ENCODE measurements around the gene NGF. TPM values are rescaled to one million over a fixed set of nuclear protein-coding genes. Genes with fewer than 3 reads are reported as not detected.

NGF gene
- total and polyA plus RNA-seq, 2 of the 8 experiments (the other 6 are each of a cell fraction or from before 2014, with no cell fraction given), result 1.6 TPM; not detected in 1

DNA sequence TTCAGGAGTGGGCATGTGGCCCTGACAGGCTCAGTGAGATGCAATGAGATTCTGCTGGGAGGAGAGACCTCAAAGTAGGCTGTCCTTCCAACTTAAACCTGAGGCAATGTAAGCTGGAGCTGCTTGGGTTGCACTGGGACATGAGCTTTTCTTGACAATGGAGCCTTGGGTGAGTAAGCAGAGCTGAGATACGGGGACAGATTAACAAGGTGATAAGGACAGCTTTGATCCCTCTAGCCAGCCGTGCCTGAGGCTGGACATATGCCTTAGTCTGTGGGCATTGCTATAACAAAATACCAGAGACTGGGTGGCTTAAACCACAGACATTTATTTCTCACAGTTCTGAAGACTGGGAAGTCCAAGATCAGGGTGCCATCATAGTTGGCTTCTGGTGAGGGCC is 18.3 kb upstream of the NGF start:
- Histone ChIP-seq H4K8ac (ENCODE audit: extremely low read depth, insufficient read depth, low read length) (no peak overlapping the region; the same call in 1 of the 2 replicates), H3K23ac (ENCODE audit: insufficient read length) (no peak overlapping the region), H3K36me3 (ENCODE audit: control insufficient read depth in 2 of 4, insufficient read depth in 4 of 4, low read length in 3 of 4) (no peaks in the 10 kb centered on the region), H3K18ac (ENCODE audit: extremely low read depth, low read length) (no peak overlapping the region), H2BK15ac (ENCODE audit: low read length) (no peak overlapping the region), H3K79me1 (ENCODE audit: low read depth, low read length) (no peaks in the 10 kb centered on the region), H3K27me3 (replicated peaks in 1 of 4; ENCODE audit: control insufficient read depth in 3 of 4, extremely low read depth in 1 of 4, insufficient read depth in 3 of 4, low read length in 3 of 4) (no peaks in the 10 kb centered on the region), H3K56ac (replicated peaks; ENCODE audit: insufficient read length, low read depth, low read length) (no peak overlapping the region), H4K91ac (replicated peaks; ENCODE audit: insufficient read length, low read length) (no peak overlapping the region), H2AFZ (ENCODE audit: low read length) (no peak overlapping the region), H2BK120ac (replicated peaks; ENCODE audit: low read depth, low read length) (no peak overlapping the region), H3K23me2 (ENCODE audit: low read depth, low read length) (no peaks in the 10 kb centered on the region), H4K20me1 (replicated peaks in 1 of 2; ENCODE audit: control insufficient read depth in 1 of 2, insufficient read depth in 2 of 2, low read length in 2 of 2) (no peaks in the 10 kb centered on the region), H2BK5ac (ENCODE audit: low read depth, low read length) (no peak overlapping the region), H3K4ac (replicated peaks; ENCODE audit: insufficient read length, low read depth, low read length) (no peak overlapping the region), H3K9me3 (ENCODE audit: insufficient read depth in 2 of 2, low read depth in 1 of 2, low read length in 1 of 2) (peaks cover 4 to 16% of the 10 kb centered on the region in 2 experiments; a peak in 2 of 4 replicates), H3K79me2 (ENCODE audit: control insufficient read depth in 1 of 2, insufficient read depth in 2 of 2, low read length in 2 of 2) (no peaks in the 10 kb centered on the region), H3K27ac (ENCODE audit: low read depth, low read length) (no peak overlapping the region), H2BK20ac (ENCODE audit: low read length) (no peak overlapping the region), H3K9ac (replicated peaks in 1 of 4; ENCODE audit: extremely low read depth in 1 of 4, low read depth in 3 of 4, low read length in 3 of 4) (no peak overlapping the region), H2AK5ac (ENCODE audit: low read depth, low read length) (no peak overlapping the region), H4K5ac (ENCODE audit: insufficient read length, low read depth, low read length) (no peak overlapping the region), H3K4me1 (replicated peaks in 1 of 4; ENCODE audit: control insufficient read depth in 3 of 4, insufficient read depth in 4 of 4, low read length in 3 of 4) (no peaks in the 10 kb centered on the region), H3K14ac (ENCODE audit: insufficient read length) (no peak overlapping the region), H2BK12ac (ENCODE audit: low read depth, low read length) (no peak overlapping the region), H3K4me3 (ENCODE audit: extremely low read depth in 1 of 4, insufficient read depth in 2 of 4, low read depth in 3 of 4, low read length in 4 of 4) (no peak overlapping the region), H3K4me2 (ENCODE audit: insufficient read depth in 1 of 2, low read depth in 2 of 2, low read length in 2 of 2) (no peak overlapping the region)
- TF ChIP-seq ASH2L (IDR thresholded peaks at IDR 0.05; ENCODE audit: low read length) (no peak), CBX5 (IDR thresholded peaks at IDR 0.05; ENCODE audit: low read depth, low read length) (no peak), BCL11A (IDR thresholded peaks at IDR 0.05; ENCODE audit: low read depth in 2 of 2, low read length in 2 of 2) (no peak), GTF2F1 (IDR thresholded peaks at IDR 0.05; ENCODE audit: borderline replicate concordance, low read depth, low read length) (no peak), RNF2 (IDR thresholded peaks at IDR 0.05; ENCODE audit: borderline replicate concordance, low read depth, low read length, missing control alignments, poor library complexity, severe bottlenecking) (no peak)
- TF ChIP-seq, protein P1, sequence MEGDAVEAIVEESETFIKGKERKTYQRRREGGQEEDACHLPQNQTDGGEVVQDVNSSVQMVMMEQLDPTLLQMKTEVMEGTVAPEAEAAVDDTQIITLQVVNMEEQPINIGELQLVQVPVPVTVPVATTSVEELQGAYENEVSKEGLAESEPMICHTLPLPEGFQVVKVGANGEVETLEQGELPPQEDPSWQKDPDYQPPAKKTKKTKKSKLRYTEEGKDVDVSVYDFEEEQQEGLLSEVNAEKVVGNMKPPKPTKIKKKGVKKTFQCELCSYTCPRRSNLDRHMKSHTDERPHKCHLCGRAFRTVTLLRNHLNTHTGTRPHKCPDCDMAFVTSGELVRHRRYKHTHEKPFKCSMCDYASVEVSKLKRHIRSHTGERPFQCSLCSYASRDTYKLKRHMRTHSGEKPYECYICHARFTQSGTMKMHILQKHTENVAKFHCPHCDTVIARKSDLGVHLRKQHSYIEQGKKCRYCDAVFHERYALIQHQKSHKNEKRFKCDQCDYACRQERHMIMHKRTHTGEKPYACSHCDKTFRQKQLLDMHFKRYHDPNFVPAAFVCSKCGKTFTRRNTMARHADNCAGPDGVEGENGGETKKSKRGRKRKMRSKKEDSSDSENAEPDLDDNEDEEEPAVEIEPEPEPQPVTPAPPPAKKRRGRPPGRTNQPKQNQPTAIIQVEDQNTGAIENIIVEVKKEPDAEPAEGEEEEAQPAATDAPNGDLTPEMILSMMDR (IDR thresholded peaks at IDR 0.05; ENCODE audit: control extremely low read depth in 1 of 3, insufficient read depth in 1 of 3, low read depth in 1 of 3, low read length in 3 of 3), result no peak
- DNase-seq (ENCODE audit: low read depth in 1 of 2, low spot score in 2 of 2), result no peak
- CTCF ChIA-PET (ENCODE audit: partially characterized antibody), result interaction anchor here (1.0 to 4.2 kb wide), 5 partner anchors 10 to 218 kb away, joined by 3 to 13 read pairs (median 3); partner anchors contain the start of gene NGF
- WGBS, 2 experiments (ENCODE audit: extremely low coverage in 1 of 2, insufficient coverage in 1 of 2, insufficient read length in 1 of 2, insufficient replicate concordance in 2 of 2, low coverage in 1 of 2, low lambda C conversion rate in 2 of 2, missing lambda C conversion rate in 1 of 2), result 84% methylated on average over 2 of the region's 2 CpGs; no CpG with 5 or more reads in 1 of the 2 experiments
- POLR2A ChIA-PET (ENCODE audit: partially characterized antibody), result no interaction called here
- FAIRE-seq, result no peak

All from H1 (cell line).